IPS-15b (cell line): ENCODE results near the gene STK39.

Experiments
- H3K27me3 ChIP-seq: one replicate; pipeline ENCODE4 v1.6.1; 2013; ENCODE audit warnings: low read length; ENCODE audit not compliant: control insufficient read depth, insufficient read depth
- H3K36me3 ChIP-seq: one replicate; pipeline ENCODE4 v1.6.1; 2013; ENCODE audit warnings: low read length; ENCODE audit not compliant: control insufficient read depth, insufficient read depth
- H3K4me1 ChIP-seq: one replicate; pipeline ENCODE4 v1.6.1; 2013; ENCODE audit warnings: mild to moderate bottlenecking, low read length; ENCODE audit not compliant: control insufficient read depth, insufficient read depth
- H3K4me3 ChIP-seq: one replicate; pipeline ENCODE4 v1.5.1; 2013; ENCODE audit warnings: low read depth, low read length
- H3K9ac ChIP-seq: one replicate; pipeline ENCODE4 v1.6.1; 2013; ENCODE audit warnings: low read depth, mild to moderate bottlenecking, low read length
- H3K9me3 ChIP-seq: one replicate; pipeline ENCODE4 v1.6.1; 2013; ENCODE audit warnings: mild to moderate bottlenecking, low read length; ENCODE audit not compliant: control insufficient read depth, insufficient read depth

Gene STK39

GRCh38 chr2:167925758-167926157, 321.6 kb downstream of the STK39 start:
- Histone ChIP-seq H3K4me3 (no peak overlapping the region), H3K4me1 (no peaks in the 10 kb centered on the region), H3K9ac (no peak overlapping the region), H3K9me3 (no peaks in the 10 kb centered on the region), H3K27me3 (no peaks in the 10 kb centered on the region), H3K36me3 (no peaks in the 10 kb centered on the region)

- no peak overlapping the region for H3K4me3 ChIP-seq
- H3K9me3 ChIP-seq, result no peaks in the 10 kb centered on the region
- no peaks in the 10 kb centered on the region for H3K36me3 ChIP-seq
- H3K4me1 ChIP-seq, result no peaks in the 10 kb centered on the region
- no peak overlapping the region for H3K9ac ChIP-seq
- no peaks in the 10 kb centered on the region for H3K27me3 ChIP-seq
Measured at GRCh38 chr2:167924556-167924955, 322.8 kb downstream of the STK39 start.

GRCh38 chr2:167916756-167917155, 330.6 kb downstream of the STK39 start:
- no peaks in the 10 kb centered on the region for H3K9me3 ChIP-seq

GRCh38 chr2:167914969-167915368, 332.4 kb downstream of the STK39 start:
- no peak overlapping the region for H3K4me3 ChIP-seq
- no peaks in the 10 kb centered on the region for H3K9me3 ChIP-seq
- H3K36me3 ChIP-seq, result no peaks in the 10 kb centered on the region
- H3K27me3 ChIP-seq, result no peaks in the 10 kb centered on the region
- H3K4me1 ChIP-seq, result no peaks in the 10 kb centered on the region
- H3K9ac ChIP-seq, result no peak overlapping the region

More at GRCh38 chr2:167916756-167917155, 330.6 kb downstream of the STK39 start:
- Histone ChIP-seq H3K27me3 (no peaks in the 10 kb centered on the region), H3K9ac (no peak overlapping the region), H3K4me1 (no peaks in the 10 kb centered on the region), H3K36me3 (no peaks in the 10 kb centered on the region), H3K4me3 (no peak overlapping the region)

GRCh38 chr2:167908786-167909185, 338.6 kb downstream of the STK39 start:
- Histone ChIP-seq H3K27me3 (no peaks in the 10 kb centered on the region), H3K4me3 (no peak overlapping the region), H3K9ac (no peak overlapping the region), H3K9me3 (no peaks in the 10 kb centered on the region), H3K36me3 (no peaks in the 10 kb centered on the region), H3K4me1 (peaks cover 2% of the 10 kb centered on the region)

GRCh38 chr2:167905668-167906067, 341.7 kb downstream of the STK39 start:
- H3K27me3 ChIP-seq, result no peaks in the 10 kb centered on the region

More at GRCh38 chr2:167905668-167906067, 341.7 kb downstream of the STK39 start:
- H3K9me3 ChIP-seq, result no peaks in the 10 kb centered on the region
- no peaks in the 10 kb centered on the region for H3K36me3 ChIP-seq
- H3K4me1 ChIP-seq, result peaks cover 2% of the 10 kb centered on the region
- no peak overlapping the region for H3K4me3 ChIP-seq
- no peak overlapping the region for H3K9ac ChIP-seq
